GM23338 (cell line): ENCODE results near the gene PICK1. TPM values are rescaled to one million over a fixed set of nuclear protein-coding genes. Genes with fewer than 3 reads are reported as not detected.
A peak's percentile ranks its signal among the peaks of the same experiment; 100 is the strongest.

Source experiments
- ATAC-seq: fragments of 200-7000 bp; cut with Tn5 transposase; 3 replicates; pipeline ENCODE4 v1.9.1; 2020
- DNase-seq: peaks from one replicate; pipeline ENCODE4 v3.0.0-alpha.2; 2015; ENCODE audit warnings: low spot score
- H2AFZ ChIP-seq: fragments of 200-600 bp; sonication (generic); 2 replicates; pipeline ENCODE4 v1.8.0; 2016; ENCODE audit warnings: antibody characterized with exemption, mild to moderate bottlenecking, moderate library complexity
- H3F3A ChIP-seq: fragments of 200-600 bp; sonication (generic); replicated peaks from 2 replicates; pipeline ENCODE4 v1.8.0; 2017; ENCODE audit warnings: antibody characterized with exemption, mixed run types, low read depth
- H3K27ac ChIP-seq: fragments of 200-600 bp; sonication (generic); 2 replicates; pipeline ENCODE4 v1.6.1; 2016; ENCODE audit warnings: low read depth
- H3K27me3 ChIP-seq: fragments of 200-600 bp; sonication (generic); 2 replicates; pipeline ENCODE4 v1.8.0; 2016; ENCODE audit warnings: mild to moderate bottlenecking, mixed run types, moderate library complexity; ENCODE audit not compliant: insufficient read depth
- H3K36me3 ChIP-seq: fragments of 200-600 bp; sonication (generic); 2 replicates; pipeline ENCODE4 v1.8.0; 2016; ENCODE audit warnings: mild to moderate bottlenecking; ENCODE audit not compliant: insufficient read depth
- H3K4me1 ChIP-seq: fragments of 200-600 bp; sonication (generic); 2 replicates; pipeline ENCODE4 v1.8.0; 2016; ENCODE audit warnings: mild to moderate bottlenecking, moderate library complexity; ENCODE audit not compliant: insufficient read depth
- H3K4me2 ChIP-seq: fragments of 200-600 bp; sonication (generic); 2 replicates; pipeline ENCODE4 v1.7.1; 2017; ENCODE audit warnings: mixed run types
- H3K4me3 ChIP-seq: fragments of 200-600 bp; sonication (generic); 2 replicates; pipeline ENCODE4 v1.6.1; 2016; ENCODE audit warnings: mixed run types
- H3K79me2 ChIP-seq: fragments of 200-600 bp; sonication (generic); replicated peaks from 2 replicates; pipeline ENCODE4 v1.8.0; 2017; ENCODE audit warnings: mild to moderate bottlenecking; ENCODE audit not compliant: insufficient read depth
- H3K9me2 ChIP-seq: fragments of 200-600 bp; sonication (generic); 2 replicates; pipeline ENCODE4 v1.8.0; 2017; ENCODE audit not compliant: insufficient read depth
- H4K20me1 ChIP-seq: fragments of 200-600 bp; sonication (generic); replicated peaks from 2 replicates; pipeline ENCODE4 v1.8.0; 2017; ENCODE audit warnings: mild to moderate bottlenecking; ENCODE audit not compliant: insufficient read depth
- H3K27ac Mint-ChIP-seq: 2 replicates; pipeline ENCODE4 v1.8.0; 2020; ENCODE audit warnings: inconsistent platforms, mild to moderate bottlenecking, moderate library complexity, mixed read lengths
- H3K27me3 Mint-ChIP-seq: 3 replicates; pipeline ENCODE4 v1.8.0; 2022; ENCODE audit warnings: low read depth, mild to moderate bottlenecking, moderate library complexity, mixed read lengths, inconsistent platforms; ENCODE audit not compliant: insufficient read depth, poor library complexity
- H3K36me3 Mint-ChIP-seq: 3 replicates; pipeline ENCODE4 v1.8.0; 2021; ENCODE audit warnings: low read depth, mild to moderate bottlenecking, inconsistent platforms, moderate library complexity, mixed read lengths
- H3K4me1 Mint-ChIP-seq: 3 replicates; pipeline ENCODE4 v1.8.0; 2020; ENCODE audit warnings: mild to moderate bottlenecking, inconsistent platforms, mixed read lengths
- H3K4me3 Mint-ChIP-seq: 3 replicates; pipeline ENCODE4 v1.8.0; 2021; ENCODE audit warnings: moderate library complexity, mild to moderate bottlenecking, inconsistent platforms, mixed read lengths
- H3K9me3 Mint-ChIP-seq: 3 replicates; pipeline ENCODE4 v1.8.0; 2020; ENCODE audit warnings: moderate library complexity, mild to moderate bottlenecking, inconsistent platforms, mixed read lengths
- CTCF ChIP-seq, 2 experiments: fragments of 200-600 bp in 1 of 2; sonication (generic) in 1 of 2; conservative IDR thresholded peaks; 2 replicates each; pipeline versions ENCODE4 v1.5.1 to v1.6.1; 2016 to 2017; ENCODE audit warnings: antibody characterized with exemption in 2 of 2, low read depth in 2 of 2, mild to moderate bottlenecking in 2 of 2, moderate library complexity in 1 of 2
- EZH2phosphoT487 ChIP-seq: fragments of 200-600 bp; sonication (generic); IDR thresholded peaks from one replicate; pipeline ENCODE4 v1.8.1; 2018; ENCODE audit warnings: antibody characterized with exemption; ENCODE audit not compliant: unreplicated experiment
- JUNB ChIP-seq: IDR thresholded peaks from one replicate; pipeline ENCODE4 v1.6.1; 2016; ENCODE audit warnings: antibody characterized with exemption; ENCODE audit not compliant: unreplicated experiment
- POLR2AphosphoS5 ChIP-seq: IDR thresholded peaks from 2 replicates; pipeline ENCODE4 v1.6.1; 2016; ENCODE audit warnings: antibody characterized with exemption, low read depth
- STAT1 ChIP-seq: IDR thresholded peaks from one replicate; pipeline ENCODE4 v1.6.1; 2016; ENCODE audit warnings: antibody characterized with exemption; ENCODE audit not compliant: unreplicated experiment
- ZNF114 ChIP-seq: fragments of 250-450 bp; sonication (Bioruptor Pico); IDR thresholded peaks from 2 replicates; pipeline ENCODE4 v1.5.0; 2020; ENCODE audit warnings: mild to moderate bottlenecking, moderate library complexity
- ZNF331 ChIP-seq: fragments of 250-450 bp; sonication (Bioruptor Pico); IDR thresholded peaks from 2 replicates; pipeline ENCODE4 v1.5.0; 2020; ENCODE audit warnings: low read depth, mild to moderate bottlenecking, moderate library complexity
- polyA plus RNA-seq: library from polyadenylated mRNA; unstranded; fragments of >200 nt; fragmentation: Nextera tagmentation; extraction: Ambion mirVana; gene quantifications from 2 replicates; pipeline ENCODE4 v1.2.1, GENCODE V29; 2016
- total RNA-seq: library from RNA; depleted of rRNA; stranded (reverse); fragments of >200 nt; shearing (Covaris generic); gene quantifications from 2 replicates; pipeline ENCODE4 v1.2.3, GENCODE V29; 2014
- TF ChIP-seq, protein P1 (sequence below): IDR thresholded peaks from one replicate; pipeline ENCODE4 v1.6.1; 2018; ENCODE audit warnings: antibody characterized with exemption; ENCODE audit not compliant: unreplicated experiment

Gene PICK1
- total and polyA plus RNA-seq, 2 experiments from 2014 or later, result 15.9 to 28.3 TPM

DNA sequence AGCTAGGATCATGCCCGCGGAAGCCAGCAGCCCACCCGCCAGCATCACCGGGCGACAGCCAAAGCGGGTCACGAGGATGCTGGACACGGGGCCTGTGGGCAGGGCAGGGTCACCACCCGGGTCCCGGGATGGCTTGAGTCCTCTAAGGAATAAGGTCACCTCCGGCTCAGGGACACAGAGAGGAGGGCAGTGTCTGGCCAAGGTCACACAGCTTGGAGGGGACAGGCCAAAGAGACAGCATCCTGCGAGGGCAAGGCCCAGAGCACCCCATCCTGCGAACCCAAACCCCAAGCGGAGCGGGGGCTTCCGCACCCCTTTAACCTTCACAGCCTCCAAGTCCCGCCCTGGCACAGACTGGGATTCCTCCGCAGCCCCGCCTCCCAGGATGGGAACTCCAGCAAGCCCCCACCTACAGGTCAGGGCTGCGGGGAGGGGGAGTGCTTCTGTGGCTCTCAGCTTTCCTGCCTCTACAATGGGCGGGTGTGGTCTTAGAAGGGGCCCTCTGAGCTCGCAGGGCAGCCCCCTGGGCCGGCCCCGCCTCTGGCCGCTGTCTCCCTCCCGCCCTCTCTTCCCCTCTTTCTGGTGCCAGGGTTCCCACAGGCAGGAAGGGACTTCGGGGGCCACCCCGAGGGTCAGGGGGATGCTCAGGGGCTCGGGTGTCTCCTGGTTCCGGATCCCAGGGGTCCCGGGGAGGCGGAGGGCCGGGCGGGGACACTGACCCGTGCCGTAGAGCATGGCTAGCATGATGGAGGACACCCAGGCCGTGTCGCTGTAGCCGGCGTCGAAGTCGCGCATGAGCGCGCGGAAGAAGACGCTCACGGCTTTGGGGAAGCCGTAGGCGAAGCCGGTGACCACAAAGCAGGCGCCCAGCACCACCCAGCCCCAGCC, 25.0 kb downstream of the PICK1 start (continued):
- 0 out of 4 replicates have a peak, but pooled peaks of 1 of the 2 experiments have one; percentile 0 for TF ChIP-seq CTCF (conservative IDR thresholded peaks at IDR 0.05; ENCODE audit: low read depth in 2 of 2)
- TF ChIP-seq EZH2phosphoT487, result no peak
- TF ChIP-seq, protein P1, sequence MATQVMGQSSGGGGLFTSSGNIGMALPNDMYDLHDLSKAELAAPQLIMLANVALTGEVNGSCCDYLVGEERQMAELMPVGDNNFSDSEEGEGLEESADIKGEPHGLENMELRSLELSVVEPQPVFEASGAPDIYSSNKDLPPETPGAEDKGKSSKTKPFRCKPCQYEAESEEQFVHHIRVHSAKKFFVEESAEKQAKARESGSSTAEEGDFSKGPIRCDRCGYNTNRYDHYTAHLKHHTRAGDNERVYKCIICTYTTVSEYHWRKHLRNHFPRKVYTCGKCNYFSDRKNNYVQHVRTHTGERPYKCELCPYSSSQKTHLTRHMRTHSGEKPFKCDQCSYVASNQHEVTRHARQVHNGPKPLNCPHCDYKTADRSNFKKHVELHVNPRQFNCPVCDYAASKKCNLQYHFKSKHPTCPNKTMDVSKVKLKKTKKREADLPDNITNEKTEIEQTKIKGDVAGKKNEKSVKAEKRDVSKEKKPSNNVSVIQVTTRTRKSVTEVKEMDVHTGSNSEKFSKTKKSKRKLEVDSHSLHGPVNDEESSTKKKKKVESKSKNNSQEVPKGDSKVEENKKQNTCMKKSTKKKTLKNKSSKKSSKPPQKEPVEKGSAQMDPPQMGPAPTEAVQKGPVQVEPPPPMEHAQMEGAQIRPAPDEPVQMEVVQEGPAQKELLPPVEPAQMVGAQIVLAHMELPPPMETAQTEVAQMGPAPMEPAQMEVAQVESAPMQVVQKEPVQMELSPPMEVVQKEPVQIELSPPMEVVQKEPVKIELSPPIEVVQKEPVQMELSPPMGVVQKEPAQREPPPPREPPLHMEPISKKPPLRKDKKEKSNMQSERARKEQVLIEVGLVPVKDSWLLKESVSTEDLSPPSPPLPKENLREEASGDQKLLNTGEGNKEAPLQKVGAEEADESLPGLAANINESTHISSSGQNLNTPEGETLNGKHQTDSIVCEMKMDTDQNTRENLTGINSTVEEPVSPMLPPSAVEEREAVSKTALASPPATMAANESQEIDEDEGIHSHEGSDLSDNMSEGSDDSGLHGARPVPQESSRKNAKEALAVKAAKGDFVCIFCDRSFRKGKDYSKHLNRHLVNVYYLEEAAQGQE, result no peak

DNA sequence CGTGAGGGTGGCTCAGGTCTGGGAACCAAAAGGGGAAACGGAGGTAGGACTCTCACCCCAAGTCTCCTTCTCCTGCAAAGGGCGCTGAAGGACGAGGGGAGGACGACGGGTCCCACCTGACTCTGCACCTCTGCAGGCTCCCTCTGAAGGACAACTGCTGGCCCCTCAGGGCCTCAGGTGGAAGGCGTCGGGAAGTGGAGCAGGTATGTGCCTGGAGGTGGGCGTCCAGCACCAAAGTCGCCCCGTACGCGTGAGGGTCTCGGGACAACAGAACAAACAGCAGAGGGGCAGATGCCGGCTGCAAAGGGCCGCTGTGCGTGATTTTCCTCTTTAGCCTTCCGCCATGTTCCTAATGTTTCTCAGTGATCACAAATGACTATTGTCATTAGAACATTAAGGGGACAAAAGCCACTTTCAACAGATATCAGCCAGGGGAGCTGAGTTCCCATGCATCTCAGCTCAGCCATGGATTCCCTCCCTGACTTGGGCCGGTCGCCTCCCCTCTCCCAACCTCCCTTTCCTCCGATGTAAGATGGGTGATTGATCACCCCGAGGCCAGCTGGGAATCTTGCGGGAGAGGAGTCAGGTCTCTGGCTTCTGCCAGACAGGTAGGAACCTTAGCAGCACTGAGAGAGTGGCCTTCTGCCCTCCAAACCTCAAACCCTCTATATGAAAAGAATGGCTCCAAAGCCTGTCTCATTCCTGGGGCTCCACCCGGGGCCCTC, 25.9 kb downstream of the PICK1 start:
- H3K27ac Mint-ChIP-seq, result no peak overlapping the region
- peak overlapping the region; percentile 51; the same call in 1 of the 2 replicates for H3K4me3 ChIP-seq
- H2AFZ ChIP-seq, result no peak overlapping the region
- H3K27me3 Mint-ChIP-seq, result peaks cover 34% of the 10 kb centered on the region
- peaks cover 38% of the 10 kb centered on the region for H3K27me3 ChIP-seq
- peaks cover 25% of the 10 kb centered on the region; the same call in 1 of the 2 replicates for H3K4me1 ChIP-seq
- H3K4me1 Mint-ChIP-seq, result peaks cover 7% of the 10 kb centered on the region; the same call in 2 of the 3 replicates
- no peak overlapping the region for H3K27ac ChIP-seq
- H3K4me2 ChIP-seq, result peak overlapping the region; percentile 78; the same call in 1 of the 2 replicates
- H3F3A ChIP-seq, result no peaks in the 10 kb centered on the region
- no peaks in the 10 kb centered on the region; the same call in 1 of the 2 replicates for H4K20me1 ChIP-seq
- H3K9me3 Mint-ChIP-seq, result no peaks in the 10 kb centered on the region
- H3K9me2 ChIP-seq, result no peaks in the 10 kb centered on the region
- H3K36me3 ChIP-seq, result no peaks in the 10 kb centered on the region
- H3K36me3 Mint-ChIP-seq, result no peaks in the 10 kb centered on the region; the same call in 2 of the 3 replicates
- DNase-seq (no peak), ATAC-seq (no peak)
- H3K4me3 Mint-ChIP-seq, result no peak overlapping the region
- H3K79me2 ChIP-seq, result no peaks in the 10 kb centered on the region
- TF ChIP-seq ZNF114 (no peak), CTCF (conservative IDR thresholded peaks at IDR 0.05; ENCODE audit: low read depth in 2 of 2) (no peak), STAT1 (no peak), POLR2AphosphoS5 (no peak), ZNF331 (CRISPR knock-in tag) (no peak), JUNB (no peak)
